Suppressor macrophage (primary cell): ENCODE data around the gene GAPVD1.
A peak's percentile ranks its signal among the peaks of the same experiment; 100 is the strongest.

Experiments used
- DNase-seq, 4 experiments: peaks; one replicate each; pipeline ENCODE4 v3.0.0-alpha.2; 2020 to 2022

GAPVD1 gene

GRCh38 chr9:125406810-125407087, 145.1 kb downstream of the GAPVD1 start:
- no peak for DNase-seq

- DNase-seq = no peak
These were observed 145.9 kb downstream of the GAPVD1 start for GRCh38 chr9:125407432-125407973.

- peak; percentile 78 to 92 (median 90) for DNase-seq
These were observed 146.6 kb downstream of the GAPVD1 start for GRCh38 chr9:125407974-125408900.

GRCh38 chr9:125409217-125409636, 147.6 kb downstream of the GAPVD1 start:
- DNase-seq = no peak

- DNase-seq = peak in 2 of 4 experiments; percentile 59 to 72
These were observed 148.3 kb downstream of the GAPVD1 start for GRCh38 chr9:125409637-125410521.

GRCh38 chr9:125410522-125410894, 148.9 kb downstream of the GAPVD1 start:
- DNase-seq = no peak

- DNase-seq = no peak
These were observed 149.6 kb downstream of the GAPVD1 start for GRCh38 chr9:125411171-125411756.

- DNase-seq = no peak
These were observed 150.5 kb downstream of the GAPVD1 start for GRCh38 chr9:125412166-125412565.

- no peak for DNase-seq
These were observed 152.0 kb downstream of the GAPVD1 start for GRCh38 chr9:125413579-125413978.

- DNase-seq = no peak
These were observed 154.2 kb downstream of the GAPVD1 start for GRCh38 chr9:125415583-125416460.

GRCh38 chr9:125416517-125416916, 154.9 kb downstream of the GAPVD1 start:
- no peak for DNase-seq
